ENCODE measurements around the gene RAF1. TPM values are rescaled to one million over a fixed set of nuclear protein-coding genes. Genes with fewer than 3 reads are reported as not detected.

Gene RAF1
- total RNA-seq, 1 experiment from 2014 or later = 101 TPM

DNA sequence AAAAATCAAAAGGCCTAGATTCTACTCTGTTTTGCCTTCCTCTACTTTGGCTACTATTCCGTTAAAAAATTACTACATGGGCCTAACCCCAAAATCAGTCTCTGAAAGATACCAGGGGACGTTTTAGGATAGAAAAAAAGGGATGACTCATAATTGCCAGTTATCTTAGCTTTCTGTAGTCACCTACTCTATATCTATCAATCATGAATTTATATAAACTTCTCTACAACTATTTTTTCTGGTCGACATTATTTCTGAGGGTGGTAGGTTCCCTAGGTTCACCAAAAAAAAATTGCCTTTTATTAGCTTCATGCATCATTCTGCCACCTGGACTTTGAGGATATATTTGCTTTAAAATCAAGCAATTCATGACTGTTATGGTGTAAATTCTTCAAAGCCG lies 36.5 kb downstream of the RAF1 start:
- Mint-ChIP-seq H3K4me3 (no peak overlapping the region), H3K9me3 (no peaks in the 10 kb centered on the region), H3K36me3 (no peaks in the 10 kb centered on the region), H3K27ac (no peak overlapping the region), H3K4me1 (peaks cover 16% of the 10 kb centered on the region), H3K27me3 (ENCODE audit: low read depth) (no peaks in the 10 kb centered on the region)
- DNase-seq (ENCODE audit: low spot score) (no peak), ATAC-seq (no peak)
- TF ChIP-seq TCF7 (CRISPR knock-in tag; IDR thresholded peaks at IDR 0.05; ENCODE audit: low read depth) (no peak), CREM (CRISPR knock-in tag; IDR thresholded peaks at IDR 0.05) (no peak), EMX1 (CRISPR knock-in tag; IDR thresholded peaks at IDR 0.05) (no peak), RELA (CRISPR knock-in tag; IDR thresholded peaks at IDR 0.05; ENCODE audit: borderline replicate concordance) (no peak), ZNF219 (CRISPR knock-in tag; IDR thresholded peaks at IDR 0.05; ENCODE audit: borderline replicate concordance) (no peak), ZBTB21 (CRISPR knock-in tag; IDR thresholded peaks at IDR 0.05; ENCODE audit: borderline replicate concordance) (no peak), ESRRA (CRISPR knock-in tag; IDR thresholded peaks at IDR 0.05; ENCODE audit: borderline replicate concordance) (no peak), ETV6 (CRISPR knock-in tag; IDR thresholded peaks at IDR 0.05) (no peak), ZNF396 (CRISPR knock-in tag; IDR thresholded peaks at IDR 0.05; ENCODE audit: borderline replicate concordance) (no peak), MYBL2 (CRISPR knock-in tag; IDR thresholded peaks at IDR 0.05) (no peak), FOXK1 (CRISPR knock-in tag; IDR thresholded peaks at IDR 0.05) (no peak), ZNF423 (CRISPR knock-in tag; IDR thresholded peaks at IDR 0.05) (no peak), NR2C2 (CRISPR knock-in tag; IDR thresholded peaks at IDR 0.05) (no peak)
- TF ChIP-seq, protein P1, sequence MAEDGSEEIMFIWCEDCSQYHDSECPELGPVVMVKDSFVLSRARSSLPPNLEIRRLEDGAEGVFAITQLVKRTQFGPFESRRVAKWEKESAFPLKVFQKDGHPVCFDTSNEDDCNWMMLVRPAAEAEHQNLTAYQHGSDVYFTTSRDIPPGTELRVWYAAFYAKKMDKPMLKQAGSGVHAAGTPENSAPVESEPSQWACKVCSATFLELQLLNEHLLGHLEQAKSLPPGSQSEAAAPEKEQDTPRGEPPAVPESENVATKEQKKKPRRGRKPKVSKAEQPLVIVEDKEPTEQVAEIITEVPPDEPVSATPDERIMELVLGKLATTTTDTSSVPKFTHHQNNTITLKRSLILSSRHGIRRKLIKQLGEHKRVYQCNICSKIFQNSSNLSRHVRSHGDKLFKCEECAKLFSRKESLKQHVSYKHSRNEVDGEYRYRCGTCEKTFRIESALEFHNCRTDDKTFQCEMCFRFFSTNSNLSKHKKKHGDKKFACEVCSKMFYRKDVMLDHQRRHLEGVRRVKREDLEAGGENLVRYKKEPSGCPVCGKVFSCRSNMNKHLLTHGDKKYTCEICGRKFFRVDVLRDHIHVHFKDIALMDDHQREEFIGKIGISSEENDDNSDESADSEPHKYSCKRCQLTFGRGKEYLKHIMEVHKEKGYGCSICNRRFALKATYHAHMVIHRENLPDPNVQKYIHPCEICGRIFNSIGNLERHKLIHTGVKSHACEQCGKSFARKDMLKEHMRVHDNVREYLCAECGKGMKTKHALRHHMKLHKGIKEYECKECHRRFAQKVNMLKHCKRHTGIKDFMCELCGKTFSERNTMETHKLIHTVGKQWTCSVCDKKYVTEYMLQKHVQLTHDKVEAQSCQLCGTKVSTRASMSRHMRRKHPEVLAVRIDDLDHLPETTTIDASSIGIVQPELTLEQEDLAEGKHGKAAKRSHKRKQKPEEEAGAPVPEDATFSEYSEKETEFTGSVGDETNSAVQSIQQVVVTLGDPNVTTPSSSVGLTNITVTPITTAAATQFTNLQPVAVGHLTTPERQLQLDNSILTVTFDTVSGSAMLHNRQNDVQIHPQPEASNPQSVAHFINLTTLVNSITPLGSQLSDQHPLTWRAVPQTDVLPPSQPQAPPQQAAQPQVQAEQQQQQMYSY (CRISPR knock-in tag; IDR thresholded peaks at IDR 0.05) = no peak
- TF ChIP-seq, protein P2, sequence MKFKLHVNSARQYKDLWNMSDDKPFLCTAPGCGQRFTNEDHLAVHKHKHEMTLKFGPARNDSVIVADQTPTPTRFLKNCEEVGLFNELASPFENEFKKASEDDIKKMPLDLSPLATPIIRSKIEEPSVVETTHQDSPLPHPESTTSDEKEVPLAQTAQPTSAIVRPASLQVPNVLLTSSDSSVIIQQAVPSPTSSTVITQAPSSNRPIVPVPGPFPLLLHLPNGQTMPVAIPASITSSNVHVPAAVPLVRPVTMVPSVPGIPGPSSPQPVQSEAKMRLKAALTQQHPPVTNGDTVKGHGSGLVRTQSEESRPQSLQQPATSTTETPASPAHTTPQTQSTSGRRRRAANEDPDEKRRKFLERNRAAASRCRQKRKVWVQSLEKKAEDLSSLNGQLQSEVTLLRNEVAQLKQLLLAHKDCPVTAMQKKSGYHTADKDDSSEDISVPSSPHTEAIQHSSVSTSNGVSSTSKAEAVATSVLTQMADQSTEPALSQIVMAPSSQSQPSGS (CRISPR knock-in tag; IDR thresholded peaks at IDR 0.05; ENCODE audit: borderline replicate concordance, low read depth) = no peak
- TF ChIP-seq, protein P3, sequence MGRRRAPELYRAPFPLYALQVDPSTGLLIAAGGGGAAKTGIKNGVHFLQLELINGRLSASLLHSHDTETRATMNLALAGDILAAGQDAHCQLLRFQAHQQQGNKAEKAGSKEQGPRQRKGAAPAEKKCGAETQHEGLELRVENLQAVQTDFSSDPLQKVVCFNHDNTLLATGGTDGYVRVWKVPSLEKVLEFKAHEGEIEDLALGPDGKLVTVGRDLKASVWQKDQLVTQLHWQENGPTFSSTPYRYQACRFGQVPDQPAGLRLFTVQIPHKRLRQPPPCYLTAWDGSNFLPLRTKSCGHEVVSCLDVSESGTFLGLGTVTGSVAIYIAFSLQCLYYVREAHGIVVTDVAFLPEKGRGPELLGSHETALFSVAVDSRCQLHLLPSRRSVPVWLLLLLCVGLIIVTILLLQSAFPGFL (CRISPR knock-in tag; IDR thresholded peaks at IDR 0.05; ENCODE audit: borderline replicate concordance) = no peak
- TF ChIP-seq, protein P4, sequence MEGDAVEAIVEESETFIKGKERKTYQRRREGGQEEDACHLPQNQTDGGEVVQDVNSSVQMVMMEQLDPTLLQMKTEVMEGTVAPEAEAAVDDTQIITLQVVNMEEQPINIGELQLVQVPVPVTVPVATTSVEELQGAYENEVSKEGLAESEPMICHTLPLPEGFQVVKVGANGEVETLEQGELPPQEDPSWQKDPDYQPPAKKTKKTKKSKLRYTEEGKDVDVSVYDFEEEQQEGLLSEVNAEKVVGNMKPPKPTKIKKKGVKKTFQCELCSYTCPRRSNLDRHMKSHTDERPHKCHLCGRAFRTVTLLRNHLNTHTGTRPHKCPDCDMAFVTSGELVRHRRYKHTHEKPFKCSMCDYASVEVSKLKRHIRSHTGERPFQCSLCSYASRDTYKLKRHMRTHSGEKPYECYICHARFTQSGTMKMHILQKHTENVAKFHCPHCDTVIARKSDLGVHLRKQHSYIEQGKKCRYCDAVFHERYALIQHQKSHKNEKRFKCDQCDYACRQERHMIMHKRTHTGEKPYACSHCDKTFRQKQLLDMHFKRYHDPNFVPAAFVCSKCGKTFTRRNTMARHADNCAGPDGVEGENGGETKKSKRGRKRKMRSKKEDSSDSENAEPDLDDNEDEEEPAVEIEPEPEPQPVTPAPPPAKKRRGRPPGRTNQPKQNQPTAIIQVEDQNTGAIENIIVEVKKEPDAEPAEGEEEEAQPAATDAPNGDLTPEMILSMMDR (IDR thresholded peaks at IDR 0.05) = no peak
- TF ChIP-seq, protein P5, sequence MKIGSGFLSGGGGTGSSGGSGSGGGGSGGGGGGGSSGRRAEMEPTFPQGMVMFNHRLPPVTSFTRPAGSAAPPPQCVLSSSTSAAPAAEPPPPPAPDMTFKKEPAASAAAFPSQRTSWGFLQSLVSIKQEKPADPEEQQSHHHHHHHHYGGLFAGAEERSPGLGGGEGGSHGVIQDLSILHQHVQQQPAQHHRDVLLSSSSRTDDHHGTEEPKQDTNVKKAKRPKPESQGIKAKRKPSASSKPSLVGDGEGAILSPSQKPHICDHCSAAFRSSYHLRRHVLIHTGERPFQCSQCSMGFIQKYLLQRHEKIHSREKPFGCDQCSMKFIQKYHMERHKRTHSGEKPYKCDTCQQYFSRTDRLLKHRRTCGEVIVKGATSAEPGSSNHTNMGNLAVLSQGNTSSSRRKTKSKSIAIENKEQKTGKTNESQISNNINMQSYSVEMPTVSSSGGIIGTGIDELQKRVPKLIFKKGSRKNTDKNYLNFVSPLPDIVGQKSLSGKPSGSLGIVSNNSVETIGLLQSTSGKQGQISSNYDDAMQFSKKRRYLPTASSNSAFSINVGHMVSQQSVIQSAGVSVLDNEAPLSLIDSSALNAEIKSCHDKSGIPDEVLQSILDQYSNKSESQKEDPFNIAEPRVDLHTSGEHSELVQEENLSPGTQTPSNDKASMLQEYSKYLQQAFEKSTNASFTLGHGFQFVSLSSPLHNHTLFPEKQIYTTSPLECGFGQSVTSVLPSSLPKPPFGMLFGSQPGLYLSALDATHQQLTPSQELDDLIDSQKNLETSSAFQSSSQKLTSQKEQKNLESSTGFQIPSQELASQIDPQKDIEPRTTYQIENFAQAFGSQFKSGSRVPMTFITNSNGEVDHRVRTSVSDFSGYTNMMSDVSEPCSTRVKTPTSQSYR (CRISPR knock-in tag; IDR thresholded peaks at IDR 0.05) = no peak
- TF ChIP-seq, protein P6, sequence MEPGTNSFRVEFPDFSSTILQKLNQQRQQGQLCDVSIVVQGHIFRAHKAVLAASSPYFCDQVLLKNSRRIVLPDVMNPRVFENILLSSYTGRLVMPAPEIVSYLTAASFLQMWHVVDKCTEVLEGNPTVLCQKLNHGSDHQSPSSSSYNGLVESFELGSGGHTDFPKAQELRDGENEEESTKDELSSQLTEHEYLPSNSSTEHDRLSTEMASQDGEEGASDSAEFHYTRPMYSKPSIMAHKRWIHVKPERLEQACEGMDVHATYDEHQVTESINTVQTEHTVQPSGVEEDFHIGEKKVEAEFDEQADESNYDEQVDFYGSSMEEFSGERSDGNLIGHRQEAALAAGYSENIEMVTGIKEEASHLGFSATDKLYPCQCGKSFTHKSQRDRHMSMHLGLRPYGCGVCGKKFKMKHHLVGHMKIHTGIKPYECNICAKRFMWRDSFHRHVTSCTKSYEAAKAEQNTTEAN (CRISPR knock-in tag; IDR thresholded peaks at IDR 0.05) = no peak
- CTCF ChIA-PET = interaction anchor here (0.6 kb wide), 1 partner anchor 8 kb away, joined by 4 read pairs; no protein-coding TSS in a partner anchor
- POLR2A ChIA-PET = no interaction called here
